Inflammatory macrophage treated with lipopolysaccharide for 1 hour (primary cell): ENCODE measurements around the gene EXT2.

Source experiments
- DNase-seq, 2 donors: peaks; one replicate each; pipeline ENCODE4 v3.0.0-alpha.2; 2020 to 2022

Gene EXT2

DNA sequence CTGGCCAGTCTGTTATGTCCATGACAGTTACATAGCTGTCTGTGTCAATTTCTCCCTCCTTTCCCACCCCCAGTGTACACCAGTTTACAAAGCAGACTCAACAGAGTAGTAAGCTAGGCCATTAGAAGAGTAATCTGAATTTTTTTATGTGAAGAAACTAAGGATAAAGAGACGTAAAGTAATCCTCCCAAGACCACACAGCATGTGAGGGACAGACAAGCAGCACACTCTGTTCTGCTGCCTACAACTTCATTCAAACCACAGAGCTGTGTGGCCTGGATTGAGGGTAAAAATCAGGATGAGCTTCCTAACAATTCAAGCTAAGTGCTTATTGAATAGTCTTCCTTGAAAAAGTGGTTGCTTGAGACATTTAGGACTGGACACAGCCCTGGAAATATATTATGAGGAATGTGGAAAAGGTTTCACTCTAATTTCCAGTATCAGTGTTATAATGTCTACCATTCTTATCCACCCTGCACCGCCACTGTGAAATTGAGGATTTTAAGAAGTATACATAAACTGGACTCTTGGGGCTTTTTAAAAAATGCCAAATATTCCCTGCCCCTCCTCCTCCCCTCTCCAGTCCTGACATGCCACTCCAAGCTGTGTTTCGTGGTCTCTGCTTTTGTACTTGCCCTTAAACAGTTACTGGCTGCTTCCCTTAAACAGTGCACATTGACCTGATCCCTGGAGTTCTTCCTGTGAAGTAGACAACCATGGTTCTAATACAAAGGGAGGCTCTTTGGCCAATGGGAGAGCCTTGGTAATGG lies 40.9 kb downstream of the EXT2 start:
- DNase-seq: no peak

DNA sequence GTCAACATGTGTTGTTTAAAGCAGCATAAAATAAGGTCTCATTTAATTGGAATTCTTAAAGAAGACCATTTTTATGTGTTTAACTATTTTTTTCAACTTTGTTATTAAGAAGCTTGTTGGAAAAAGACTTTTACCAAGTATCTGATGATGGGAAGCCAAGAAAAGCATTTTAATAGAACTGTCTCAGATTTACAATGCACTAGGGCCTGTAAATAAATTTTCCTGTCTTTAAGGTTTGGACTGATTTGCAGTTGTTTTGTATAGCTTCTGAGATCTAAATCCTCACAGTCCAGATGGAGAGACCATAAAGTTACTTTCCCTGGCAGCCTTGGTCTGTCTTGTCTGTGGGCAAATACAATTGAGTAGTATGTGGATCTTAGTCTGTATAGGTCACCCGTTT lies 41.6 kb downstream of the EXT2 start:
- DNase-seq: no peak

GRCh38 chr11:44138286-44138685 lies 42.8 kb downstream of the EXT2 start:
- no peak for DNase-seq

DNA sequence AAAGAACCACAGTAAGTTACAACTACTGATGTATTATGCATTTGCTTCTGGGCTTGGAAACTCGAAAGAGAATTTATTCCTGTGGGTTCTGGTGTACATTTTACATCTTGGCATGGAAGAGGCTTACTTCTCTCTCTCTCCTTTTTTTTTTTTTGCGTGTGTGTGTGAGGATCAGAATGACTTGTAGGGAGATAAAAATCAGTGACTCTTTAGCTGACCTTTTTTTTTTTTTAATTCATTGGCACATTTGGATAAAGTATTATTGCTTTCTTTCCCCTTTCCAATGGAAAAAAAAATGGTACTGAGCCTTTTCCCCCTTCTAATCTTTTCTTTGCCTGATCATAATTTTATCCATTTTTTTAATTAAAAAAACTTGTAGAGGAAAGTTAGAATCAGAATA lies 43.5 kb downstream of the EXT2 start:
- DNase-seq: no peak

- DNase-seq: no peak
Measured at GRCh38 chr11:44139565-44140330, 44.3 kb downstream of the EXT2 start.

- no peak for DNase-seq
Measured at GRCh38 chr11:44140372-44140771, 44.9 kb downstream of the EXT2 start.

- DNase-seq: no peak
Measured at GRCh38 chr11:44140805-44141204, 45.3 kb downstream of the EXT2 start.

GRCh38 chr11:44143987-44144909 lies 48.8 kb downstream of the EXT2 start:
- peak; percentile 33 to 39 for DNase-seq

DNA sequence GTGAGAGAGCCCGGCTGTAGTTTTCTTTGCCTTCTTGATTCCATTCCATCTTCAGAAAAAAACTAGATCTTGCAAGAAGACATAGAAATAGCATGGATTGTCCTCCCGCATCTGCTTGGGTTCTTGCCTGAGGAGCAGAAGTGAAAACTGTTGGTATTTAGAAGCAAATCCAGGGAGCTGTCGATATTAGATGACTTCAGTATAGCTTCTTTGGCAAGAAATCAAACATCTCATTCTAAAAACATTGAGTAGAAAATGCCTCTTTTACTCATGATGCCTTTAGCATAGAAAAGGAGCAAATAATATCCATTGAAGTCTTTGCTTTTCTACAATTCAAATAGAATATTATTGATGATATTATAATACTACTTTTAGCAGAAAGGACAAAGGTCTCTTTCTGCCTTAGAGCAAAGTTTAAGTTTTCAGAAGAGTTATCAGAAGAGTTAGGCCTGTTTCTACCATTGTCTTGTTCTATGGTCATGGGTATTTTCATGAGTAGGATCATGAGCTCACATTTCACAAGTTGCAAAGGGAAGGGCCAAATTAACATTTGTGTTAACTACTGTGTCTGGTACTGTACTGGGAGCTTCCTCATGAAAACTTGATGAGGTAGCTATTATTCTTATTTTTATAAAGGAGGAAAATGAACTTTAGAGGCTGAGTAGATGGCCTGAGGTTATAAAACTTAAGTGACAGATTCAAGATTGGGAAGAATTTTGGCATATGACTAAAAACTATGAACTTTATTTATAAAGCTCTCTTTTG lies 49.7 kb downstream of the EXT2 start:
- peak; percentile 8 to 28 for DNase-seq

DNA sequence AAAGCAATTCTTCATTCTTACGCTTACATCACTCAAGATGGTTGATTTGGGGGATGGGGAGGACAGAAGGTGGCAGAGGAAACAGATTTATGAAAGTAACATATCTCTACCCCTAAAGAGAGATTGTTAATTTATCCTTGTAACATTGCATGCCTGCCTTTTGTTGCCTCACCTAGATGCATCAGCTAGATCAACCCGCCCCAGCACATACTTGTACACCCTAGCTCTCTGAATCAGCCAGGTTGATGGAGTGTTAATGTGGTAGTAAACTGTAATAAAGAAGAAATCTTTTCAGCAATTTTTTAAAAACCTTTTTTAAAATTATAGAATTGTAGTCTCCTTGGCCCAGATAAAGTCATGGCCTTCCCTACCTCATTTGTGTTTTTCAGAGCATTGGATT lies 51.5 kb downstream of the EXT2 start:
- no peak for DNase-seq

DNA sequence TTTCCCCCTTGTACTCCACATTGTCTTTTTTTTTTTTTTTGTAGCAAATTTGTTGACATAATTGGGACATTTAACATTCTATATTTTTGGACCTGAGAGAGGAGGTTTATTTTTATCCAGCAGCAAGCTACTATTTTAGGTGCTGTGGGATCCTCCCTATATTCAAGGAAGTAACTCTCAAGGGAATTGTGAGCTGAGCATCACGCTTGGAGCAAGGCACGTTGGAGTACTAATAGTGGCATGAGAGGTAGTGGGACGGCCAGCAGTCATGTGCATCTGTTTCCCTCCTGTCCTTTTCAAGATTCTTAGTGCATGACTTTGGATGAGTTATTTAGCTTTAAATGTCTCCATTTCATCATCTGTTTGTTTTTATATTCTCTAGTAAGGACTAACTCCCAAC lies 52.3 kb downstream of the EXT2 start:
- no peak for DNase-seq

DNA sequence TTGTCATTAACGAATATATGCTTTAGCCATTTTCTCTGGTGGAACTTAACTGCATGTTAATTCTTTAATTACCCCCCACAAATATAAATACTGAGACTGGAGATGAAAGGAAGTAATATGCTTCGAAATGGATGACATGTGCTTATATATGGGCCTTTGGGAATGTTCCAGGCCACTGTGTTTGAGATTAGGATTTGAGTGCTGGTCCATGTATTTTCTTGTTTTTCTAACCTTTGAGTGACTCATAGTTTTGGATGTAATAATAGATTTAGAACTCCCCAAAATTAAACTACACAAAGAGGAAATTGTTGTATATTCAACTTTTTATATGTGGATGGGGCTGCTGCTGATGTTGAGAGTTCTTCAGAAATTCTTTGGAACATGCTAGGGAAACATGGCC lies 54.2 kb downstream of the EXT2 start:
- no peak for DNase-seq

- DNase-seq: no peak
Measured at GRCh38 chr11:44150401-44150800, 54.9 kb downstream of the EXT2 start.

DNA sequence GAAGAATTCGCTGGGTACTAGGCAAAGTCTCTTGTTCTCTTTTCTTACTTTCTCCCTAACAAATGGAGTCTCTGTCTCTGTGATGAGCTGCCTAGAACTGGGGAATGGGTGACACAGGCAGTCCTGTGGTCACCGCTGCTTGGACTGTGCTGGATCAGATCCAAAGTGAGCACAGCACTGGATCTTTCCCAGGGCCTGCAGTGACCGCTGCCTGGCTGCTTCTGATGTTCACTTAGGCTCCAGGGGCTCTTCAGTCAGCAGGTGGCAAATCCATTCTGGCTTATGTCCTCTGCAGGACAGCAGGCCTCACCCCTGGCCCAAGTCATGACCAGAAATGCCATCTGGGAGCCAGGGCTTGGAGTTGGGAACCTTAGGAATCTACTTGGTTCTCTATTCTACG lies 61.5 kb downstream of the EXT2 start:
- no peak for DNase-seq

GRCh38 chr11:44158384-44158783 lies 62.9 kb downstream of the EXT2 start:
- no peak for DNase-seq

GRCh38 chr11:44159848-44160721 lies 64.6 kb downstream of the EXT2 start:
- no peak for DNase-seq

GRCh38 chr11:44162004-44162403 lies 66.5 kb downstream of the EXT2 start:
- no peak for DNase-seq

DNA sequence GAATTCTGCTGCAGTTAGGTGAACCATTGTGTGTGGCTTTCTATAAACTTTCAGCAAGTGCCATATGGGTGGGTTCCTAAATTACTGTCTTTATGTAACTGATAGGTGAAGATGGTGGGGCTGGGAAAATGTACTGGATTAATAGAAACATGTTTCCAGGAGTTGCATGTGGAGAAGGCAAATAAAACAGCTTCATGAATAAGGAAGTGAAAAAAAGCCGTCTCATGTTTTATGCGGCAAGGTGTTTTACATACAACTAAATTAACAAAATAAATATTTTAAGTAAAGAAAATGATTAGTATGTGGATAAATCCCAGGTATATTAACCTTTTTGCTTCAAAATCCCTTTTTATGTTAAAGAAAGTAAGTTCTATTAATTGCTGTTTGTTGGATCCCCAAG lies 67.2 kb downstream of the EXT2 start:
- DNase-seq: no peak

DNA sequence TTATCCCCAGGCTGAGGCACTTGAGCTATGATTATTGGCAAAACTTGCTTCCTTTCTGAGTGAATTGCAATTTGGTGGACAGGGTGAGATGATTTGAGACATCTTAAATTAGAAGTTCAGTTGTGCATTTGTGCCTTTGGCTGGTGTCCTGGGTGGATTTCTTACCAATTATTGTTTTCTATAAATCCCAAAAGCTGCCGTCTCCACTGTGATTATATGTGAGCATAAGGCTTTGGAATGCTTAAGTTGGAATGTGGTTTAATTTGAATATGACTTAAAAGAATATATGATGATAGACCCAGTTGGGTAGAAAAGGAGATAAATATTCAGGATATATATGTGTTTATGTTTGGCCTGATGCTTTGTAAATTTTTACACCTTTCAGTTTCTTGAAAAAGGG lies 70.0 kb downstream of the EXT2 start:
- DNase-seq: no peak

DNA sequence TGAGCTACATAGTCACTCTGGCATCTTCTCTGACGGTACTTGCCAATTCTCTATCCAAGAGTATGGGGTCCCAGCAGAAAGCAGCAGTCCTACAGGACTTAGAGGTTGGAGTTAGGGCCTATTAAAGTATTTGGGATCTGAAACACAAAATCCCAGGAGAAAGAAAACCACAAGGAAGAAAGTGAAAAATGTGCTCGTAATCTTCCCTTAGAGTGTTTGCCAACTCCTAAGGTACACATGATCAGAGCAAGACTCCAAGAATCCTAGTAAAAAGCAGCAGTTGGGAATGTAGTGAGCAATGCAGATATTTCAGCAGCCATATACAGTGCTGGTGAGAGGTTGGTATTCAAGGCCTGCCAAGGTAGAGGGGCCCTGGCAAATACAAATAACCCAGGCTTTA lies 71.6 kb downstream of the EXT2 start:
- no peak for DNase-seq

DNA sequence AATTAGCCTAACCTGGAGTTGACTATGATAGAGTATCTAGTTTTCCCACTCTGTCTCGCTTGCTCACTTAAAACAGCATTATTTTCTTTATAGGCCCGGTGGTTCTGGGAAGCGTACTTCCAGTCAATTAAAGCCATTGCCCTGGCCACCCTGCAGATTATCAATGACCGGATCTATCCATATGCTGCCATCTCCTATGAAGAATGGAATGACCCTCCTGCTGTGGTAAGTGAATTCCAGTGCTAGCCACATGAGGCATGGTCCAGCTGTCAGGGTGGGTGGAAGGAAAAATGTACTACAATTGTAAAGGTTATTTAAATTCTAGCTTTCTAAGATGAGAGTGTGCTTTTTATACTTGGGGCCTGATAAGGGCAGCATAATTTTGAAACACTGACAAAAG lies 76.0 kb downstream of the EXT2 start:
- no peak for DNase-seq

- no peak for DNase-seq
Measured at GRCh38 chr11:44172966-44173365, 77.5 kb downstream of the EXT2 start.
